GM19238 (cell line): ENCODE measurements around the gene DDI1.

Source experiments
- DNase-seq: peaks from one replicate; pipeline ENCODE4 v3.0.0; 2011; ENCODE audit warnings: low spot score; ENCODE audit not compliant: insufficient read length

DDI1 gene

DNA sequence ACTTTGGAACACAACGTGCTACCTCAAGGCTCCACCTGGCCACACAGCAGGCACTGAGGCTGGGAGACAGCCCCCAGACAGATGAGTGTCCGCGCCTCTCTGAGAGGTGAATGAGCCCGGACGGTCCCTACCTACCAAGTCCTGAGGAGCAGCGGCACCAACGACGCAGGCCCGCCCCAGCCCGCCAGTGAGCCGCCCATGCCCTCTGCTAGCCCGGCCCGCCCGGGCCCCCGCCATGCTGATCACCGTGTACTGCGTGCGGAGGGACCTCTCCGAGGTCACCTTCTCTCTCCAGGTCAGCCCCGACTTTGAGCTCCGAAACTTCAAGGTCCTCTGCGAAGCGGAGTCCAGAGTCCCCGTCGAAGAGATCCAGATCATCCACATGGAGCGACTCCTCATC, at the start of gene DDI1:
TSS of gene DDI1 (plus strand) at position 53 of the 400 bp plus-strand sequence. CDS start at position 236, 183 bp downstream.
- DNase-seq: no peak

DNA sequence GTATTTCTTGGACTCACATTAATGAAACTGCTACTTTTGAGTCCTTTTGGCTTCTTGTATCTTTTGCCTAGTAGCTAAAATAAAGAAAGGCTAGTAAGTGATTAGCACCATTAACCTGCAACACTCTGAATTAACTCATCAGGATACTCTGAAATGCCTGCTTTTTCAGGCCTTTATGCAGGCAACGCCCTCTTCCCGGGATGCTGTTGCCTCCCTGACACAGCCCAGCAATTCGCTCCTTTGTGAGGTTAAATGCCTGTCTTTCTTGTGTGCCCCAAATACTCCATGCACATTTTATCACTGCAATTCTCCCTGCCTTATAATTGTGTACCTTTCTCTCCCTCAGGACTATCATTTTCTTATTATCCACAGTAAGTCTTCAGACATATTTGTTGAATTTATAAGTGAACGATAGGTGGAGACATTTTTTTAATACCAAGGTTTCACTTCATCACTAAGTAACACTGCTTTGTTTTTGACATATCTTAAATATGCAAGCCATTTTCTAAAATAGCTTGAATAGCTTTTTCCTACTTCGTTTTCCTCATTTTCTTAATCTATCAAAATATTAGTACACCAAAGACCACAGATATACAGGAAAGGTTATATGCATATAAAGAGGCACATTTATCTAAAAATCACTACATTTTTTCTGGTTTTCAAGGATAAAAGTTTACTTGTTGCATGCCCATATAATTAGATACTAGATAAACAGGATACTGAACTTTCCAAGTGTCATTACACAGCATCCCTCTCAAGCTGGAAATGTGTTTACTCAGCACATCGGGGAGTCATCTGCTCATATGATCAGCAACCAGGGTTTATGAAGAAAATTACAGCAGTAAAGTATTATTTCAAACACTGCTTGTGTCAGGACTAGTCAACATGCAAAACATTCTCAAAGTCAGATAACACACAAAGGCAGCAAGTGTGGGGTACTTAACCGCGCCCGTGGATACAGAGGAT, 48.5 kb upstream of the DDI1 start:
- no peak for DNase-seq

DNA sequence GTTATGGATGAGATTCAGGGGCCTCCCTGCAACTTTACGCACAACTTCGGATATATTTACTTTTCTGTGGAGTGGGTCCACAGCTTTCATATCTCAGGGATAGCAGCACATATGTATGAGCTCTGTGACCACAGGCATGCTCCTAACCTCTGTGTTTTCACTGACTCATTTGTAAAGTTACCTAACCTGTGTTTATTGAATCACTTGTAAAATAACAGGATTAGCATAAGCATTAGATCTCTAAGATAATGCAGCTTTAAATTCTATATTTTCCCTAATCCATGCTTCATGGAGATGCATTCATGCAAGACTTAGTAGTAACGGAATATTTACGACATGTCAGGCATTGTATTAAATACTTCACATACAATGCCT, 47.9 kb upstream of the DDI1 start:
- DNase-seq: no peak

DNA sequence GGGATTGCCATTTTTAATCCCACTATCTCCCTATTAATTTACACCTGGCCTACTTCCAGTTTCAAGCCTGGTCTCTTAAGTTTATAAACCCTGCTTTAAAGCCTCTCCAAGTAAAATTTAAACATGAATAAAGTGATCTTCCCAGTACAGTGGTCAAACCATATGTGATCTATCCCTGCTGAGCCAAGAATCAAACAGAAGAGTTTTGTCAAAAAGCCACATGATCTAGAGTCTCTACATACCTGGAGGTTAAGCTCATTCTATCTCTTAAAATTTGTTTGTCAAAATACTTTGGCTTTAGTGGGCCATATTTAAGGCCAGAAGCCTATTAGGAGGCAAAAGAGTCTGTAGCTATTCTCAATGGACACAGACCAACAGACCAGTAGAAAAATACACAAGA, 42.9 kb upstream of the DDI1 start:
- DNase-seq: no peak

DNA sequence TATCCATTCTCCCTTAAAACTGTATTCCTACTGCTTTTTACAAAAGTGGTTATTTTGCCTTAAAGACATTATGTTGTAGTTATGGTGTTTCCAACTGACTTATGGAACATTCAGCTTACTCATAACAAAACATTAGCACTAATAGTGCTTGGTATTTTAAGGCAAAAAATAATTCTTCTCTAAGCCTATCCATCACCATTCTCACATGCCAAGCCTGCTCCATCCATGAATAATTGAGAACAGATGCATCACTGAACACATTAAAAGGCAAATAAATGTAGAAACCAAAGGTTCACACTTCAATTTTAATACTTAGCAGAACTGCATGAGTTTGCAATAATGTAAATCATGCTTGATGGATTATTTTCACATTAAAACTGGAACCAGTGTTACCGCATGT, 42.3 kb upstream of the DDI1 start:
- no peak for DNase-seq

DNA sequence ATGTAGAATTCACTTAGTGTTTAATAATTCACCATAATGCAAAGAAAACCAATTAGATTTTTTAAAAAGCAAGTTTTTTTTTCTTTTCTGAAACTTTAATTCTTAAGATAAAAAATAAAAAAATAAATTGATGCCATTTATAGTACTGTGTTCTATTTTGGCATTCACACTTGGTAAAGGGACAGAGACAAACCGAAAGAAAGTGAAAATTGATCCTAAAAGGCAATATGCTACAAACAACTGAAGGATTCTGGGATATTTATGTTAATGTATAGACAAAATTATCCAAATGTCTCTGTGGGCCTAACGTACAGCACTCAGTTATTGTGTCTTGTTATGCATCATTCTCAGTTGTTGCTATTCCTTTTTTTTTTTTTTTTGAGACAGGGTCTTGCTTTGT, 41.9 kb upstream of the DDI1 start:
- DNase-seq: no peak

DNA sequence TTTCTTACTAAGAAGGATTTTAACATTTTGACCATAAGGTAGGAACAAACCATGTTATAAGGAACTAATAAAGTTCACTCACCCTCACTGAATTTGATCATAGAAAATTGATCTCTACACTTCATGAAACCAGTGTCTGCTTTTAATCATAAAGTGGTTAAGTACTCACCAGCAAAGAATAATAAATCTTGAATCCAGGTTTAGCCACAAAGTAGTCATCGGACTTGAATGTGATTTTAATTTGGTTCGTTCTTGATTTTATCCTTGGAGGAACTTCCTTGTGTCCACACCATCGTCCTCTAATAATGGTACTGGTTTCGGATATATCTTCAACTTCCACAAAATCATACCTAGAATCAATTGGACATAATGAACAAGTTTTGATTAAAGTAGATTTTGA, 40.5 kb upstream of the DDI1 start:
- no peak for DNase-seq

DNA sequence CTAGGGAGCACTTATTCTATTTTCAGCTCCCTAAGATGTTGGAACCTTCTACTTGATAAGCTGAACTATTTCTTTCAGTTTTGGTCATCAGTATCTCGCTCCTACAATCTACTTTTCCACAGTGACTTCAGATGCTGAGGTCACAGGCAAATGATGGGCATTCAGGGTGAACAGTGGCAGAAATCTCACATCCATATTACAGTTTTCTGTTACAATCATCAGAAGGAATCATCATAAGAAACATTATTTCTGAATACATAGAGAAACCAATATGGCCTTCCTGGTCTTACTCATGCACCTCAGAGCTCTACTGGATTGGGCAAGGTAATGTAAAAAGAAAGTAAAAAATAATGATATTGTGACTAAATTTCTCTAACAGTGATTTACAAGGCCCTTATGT, 39.4 kb upstream of the DDI1 start:
- no peak for DNase-seq

DNA sequence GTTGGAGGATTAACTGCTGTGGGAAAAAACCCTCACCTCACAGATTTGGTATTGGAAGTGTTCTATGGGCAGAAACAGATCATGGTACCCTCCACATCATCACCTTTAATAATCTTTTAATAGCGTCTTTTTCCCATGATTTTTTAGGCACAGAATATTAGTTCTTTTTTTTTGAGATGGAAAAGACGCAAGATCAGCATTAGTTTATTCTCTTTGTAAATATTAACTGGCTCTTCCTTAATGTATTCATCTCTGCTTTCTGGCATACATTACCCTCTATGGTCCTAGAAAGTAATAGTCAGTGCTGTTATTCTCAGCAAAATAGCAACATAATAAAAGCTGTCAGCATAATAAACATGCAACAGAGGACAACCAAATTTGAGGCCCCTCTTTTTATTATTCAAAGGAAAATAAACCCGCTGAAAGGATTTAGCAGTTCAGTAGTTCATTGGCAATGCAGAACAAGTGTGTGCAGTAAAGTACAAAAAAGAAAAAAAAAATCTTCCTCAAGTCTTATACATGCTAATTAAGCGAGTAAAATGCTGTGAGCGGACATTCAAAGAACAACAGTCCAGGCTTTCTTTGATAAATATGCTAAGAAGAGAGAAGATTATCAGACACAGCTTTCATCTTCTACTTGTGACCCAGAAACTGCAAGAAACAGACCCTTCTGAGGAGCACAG, 37.5 kb upstream of the DDI1 start:
- DNase-seq: no peak

DNA sequence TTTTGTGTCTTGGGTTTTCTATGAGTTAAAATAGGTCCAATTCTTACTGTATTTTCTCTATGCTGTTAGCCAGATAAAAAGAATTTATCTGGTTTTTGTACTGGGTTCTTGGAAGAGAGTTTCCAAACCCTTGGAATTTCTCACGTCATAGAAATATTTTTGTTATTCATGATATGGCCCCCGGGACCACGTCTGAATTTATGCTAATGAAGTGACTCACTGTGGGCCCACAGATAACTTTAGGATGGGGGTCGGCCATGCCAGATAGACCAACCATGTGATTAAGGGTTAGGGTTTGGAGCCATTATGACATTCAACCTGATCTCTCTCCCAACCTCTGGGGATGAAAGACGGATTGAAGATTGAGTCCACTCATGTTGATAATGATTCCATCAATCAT, 35.6 kb upstream of the DDI1 start:
- no peak for DNase-seq

DNA sequence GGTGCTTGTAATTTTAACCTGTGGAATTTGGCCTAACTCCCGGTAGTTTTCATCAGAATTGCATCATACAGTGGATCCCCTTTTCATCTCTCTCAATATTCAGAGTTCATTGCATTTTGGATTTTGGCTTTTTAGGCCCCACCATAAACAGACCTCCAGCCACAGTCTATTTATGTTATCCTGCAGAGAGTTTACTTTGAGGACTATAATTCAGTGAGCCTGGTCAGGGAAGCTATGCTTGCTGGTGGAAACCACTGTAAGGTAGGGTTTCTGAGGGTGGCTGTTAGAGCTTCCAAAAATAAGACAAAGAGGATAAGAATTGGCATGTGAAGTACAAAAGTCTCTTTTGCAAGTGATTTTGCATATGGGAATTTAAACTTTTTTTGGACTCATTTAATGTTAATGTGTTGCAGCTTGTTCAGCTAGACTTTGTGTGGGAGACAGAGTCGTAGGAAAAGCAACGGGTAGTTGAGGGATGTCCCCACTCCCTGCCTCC, 34.8 kb upstream of the DDI1 start:
- no peak for DNase-seq

DNA sequence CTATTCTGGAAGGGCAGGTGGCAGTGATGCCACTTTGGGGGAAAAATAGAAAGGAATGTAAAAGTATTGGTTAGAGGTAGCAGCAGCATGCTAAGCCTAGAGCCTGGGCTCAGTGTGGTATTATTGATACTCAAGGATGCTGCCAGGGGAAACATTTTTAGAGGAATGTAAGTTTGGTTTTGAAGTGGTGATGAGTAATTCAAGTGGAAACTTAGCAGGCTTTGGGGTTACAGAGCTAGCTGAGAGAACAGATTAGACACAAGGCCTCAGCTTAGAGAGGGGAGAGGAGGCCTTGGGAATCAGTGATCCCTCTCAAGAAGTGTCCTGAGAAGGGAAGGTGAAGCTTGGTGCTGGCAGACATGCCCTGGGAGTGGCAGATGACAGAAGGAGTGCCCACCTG, 32.9 kb upstream of the DDI1 start:
- no peak for DNase-seq

DNA sequence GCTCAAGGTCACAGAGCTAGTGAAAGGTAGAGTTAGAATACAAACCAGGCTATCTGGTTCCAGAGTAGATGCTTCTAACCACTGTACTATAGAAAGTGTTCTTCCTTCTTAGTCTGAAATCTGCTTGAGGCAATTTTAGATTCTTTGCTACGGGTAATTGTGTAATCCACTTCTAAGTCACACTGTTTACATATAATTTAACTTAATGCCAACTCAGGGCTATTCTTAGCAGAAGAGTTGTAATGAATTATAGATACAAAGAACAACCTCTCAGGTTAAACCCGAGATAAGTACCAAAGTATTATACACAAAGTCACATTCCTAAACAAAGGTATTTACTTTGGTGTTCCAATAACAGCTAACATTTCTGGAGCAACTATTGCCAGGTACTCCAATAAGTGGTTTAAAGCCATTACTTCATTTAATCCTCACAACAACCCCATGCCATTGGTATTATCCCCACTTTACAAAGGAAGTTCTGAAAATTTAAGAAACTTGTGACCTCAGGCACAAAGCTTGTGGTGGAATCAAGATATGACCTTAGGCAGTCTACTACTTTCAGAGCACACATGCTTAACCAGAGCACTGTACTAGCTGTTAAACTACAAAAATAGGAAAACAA, 31.1 kb upstream of the DDI1 start:
- DNase-seq: no peak

DNA sequence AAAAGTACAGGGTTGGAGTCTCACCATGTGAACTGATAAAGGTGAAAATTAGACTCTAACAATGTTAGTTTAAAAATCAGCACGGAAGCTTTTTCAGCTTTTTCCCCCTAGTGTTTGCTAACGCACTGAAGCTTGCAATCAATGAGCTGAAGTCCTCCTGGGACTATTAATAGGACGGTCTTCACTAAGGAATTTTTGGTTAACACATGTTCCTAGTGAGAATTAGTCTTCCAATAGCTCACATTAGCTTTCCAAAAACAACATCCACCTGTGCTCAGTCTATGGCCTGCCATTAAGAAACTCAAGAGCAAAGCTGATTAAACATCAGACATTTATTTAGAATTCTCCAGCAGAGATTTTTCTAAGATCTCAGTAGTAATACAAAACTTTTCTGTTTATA, 26.7 kb upstream of the DDI1 start:
- no peak for DNase-seq

DNA sequence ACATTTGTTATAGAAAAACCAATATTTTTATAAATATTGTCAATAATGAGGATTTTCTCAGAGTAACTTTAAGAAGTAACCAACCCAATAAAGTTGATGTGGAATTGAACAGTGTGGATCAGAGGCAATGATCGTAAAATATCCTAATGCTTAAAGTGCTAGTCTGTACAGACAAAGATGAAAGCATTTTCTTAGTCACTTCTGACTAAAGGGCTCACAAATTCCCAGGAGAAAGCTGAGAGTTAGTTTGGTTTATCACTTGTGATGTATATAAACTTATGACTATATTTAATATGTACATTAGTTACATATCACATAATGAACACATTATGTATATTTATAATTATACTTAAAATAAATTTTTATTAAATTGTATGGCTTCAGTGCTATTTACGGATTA, 25.4 kb upstream of the DDI1 start:
- no peak for DNase-seq

DNA sequence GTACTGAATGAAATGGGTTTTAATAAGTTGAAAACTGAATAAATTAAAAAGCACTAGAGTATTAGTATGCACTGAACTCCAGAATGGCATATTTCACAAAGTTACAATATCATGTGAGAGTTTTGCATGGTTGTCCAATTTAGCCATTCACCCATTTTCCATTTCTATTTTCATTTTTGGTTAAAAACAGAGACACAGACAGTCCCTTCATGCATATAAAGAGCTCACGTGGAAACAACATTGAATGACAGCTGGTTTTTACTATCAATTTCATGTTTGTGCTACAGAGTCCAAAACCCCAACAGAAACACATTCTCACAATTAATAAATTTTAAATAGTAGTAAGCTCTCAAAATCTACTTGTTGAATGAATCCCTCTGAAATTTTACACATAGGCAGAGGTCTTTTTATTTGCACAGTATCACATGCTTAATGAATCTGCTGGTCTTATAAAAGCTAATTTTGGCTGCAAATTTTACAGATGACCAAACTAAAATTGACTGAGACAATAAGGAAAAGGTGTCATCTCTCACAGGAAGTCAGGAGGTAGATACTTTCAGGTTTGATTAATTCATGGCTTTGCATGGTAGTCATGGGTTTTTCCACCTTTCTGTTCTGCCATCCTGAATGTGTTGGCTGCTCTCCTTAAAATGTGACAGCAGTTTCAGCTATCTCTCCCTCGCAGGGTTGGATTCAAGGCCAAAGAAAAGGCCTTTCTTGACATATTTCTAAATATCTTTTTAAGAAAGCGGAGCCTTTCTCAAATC, 20.6 kb upstream of the DDI1 start:
- DNase-seq: no peak

DNA sequence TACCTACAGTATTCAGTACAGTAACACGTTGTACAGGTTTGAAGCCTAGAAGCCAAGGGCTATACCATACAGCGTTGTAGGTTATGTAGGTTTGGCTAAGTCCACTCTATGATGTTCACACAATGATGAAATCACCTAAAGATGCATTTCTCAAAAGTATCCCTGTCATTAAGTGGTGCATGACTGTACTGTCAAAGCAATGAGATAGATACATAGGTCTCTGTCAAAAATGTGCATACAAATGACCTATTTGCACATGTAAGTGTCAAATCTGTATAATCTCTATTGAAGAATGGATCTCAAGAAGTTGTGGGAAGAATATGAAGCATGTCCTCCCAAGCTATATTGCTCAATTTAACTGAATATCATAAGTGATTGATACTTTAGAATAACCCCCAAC, 11.9 kb upstream of the DDI1 start:
- DNase-seq: no peak

DNA sequence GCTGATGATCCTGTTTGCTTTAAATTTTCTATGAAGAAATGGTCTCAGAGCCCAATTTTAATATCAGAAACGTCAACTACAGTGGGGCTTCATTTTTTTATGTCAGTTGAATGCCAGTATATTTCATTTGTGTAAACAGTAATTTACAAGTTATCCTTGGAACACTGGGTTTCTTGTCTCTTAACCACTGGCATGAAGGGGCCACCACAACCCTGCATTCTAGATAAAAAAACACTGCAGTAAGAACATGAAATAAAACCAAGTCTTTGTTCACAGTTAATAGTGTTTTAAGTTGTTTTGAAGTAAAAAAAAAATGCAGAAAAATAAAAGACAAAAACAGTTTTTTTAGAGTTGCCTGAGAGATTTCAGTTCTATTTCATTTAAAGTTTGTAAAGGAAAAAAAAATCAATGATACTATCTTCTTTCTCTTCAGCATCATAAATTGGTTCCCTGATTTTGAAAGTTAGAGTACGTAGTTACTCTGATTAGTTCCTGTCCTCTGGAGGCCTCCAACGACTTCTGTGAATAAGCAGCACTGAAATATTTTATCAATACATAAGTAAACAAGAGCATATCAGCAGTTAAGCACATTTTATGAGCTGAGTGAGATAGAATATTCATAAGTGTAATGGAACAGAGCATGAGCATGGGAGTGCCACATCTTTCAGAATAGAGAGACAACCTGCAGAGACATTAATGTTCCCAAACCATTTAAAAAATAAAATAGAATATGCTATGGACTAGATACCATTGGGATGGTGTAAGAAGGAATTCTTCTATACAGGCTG, 7.8 kb upstream of the DDI1 start:
- no peak for DNase-seq

DNA sequence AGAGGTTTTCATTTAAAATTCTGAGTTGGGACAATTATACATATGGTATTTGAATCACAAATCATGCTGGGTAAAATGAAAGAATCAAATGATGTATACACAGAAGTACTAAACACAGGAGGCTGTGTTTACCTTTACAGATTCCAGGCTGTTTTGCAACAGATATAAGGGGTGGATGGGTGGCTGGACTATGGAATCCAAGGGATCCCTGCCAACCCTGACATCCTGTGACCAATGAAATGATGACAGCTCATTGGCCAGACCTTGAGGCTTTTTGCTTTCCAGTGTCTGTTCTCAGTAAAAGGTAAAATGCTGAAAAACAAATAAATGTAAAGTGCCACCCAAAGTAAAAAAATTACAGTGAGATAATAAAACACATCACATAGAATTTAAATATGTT, 3.3 kb upstream of the DDI1 start:
- DNase-seq: no peak

DNA sequence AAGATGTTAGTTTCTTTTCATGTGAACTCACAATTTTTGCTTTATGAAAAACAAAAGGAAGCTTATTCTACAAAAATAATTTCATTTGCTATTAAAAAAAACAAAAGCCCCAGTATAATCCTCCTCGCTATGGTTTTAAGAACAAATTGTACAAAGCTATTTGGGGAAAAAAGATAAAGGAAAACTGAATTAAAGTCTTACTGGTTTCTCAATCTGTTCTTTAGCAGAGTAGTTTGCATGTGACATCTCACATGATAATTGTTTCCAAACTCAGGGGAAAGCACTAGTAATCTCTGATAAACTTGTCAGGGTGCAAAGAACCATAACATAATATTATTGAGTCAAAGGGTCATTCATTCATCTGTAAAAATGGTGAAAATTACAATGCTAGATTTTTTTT, 2.9 kb upstream of the DDI1 start:
- DNase-seq: no peak

DNA sequence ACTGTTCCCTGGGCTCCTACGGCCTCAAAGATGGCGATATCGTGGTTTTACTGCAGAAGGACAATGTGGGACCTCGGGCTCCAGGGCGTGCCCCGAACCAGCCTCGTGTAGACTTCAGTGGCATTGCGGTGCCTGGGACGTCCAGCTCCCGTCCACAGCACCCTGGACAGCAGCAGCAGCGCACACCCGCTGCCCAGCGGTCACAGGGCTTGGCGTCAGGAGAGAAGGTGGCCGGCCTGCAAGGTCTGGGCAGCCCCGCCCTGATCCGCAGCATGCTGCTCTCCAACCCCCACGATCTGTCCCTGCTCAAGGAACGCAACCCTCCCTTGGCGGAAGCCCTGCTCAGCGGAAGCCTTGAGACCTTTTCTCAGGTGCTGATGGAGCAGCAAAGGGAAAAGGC, 555 bp downstream of the DDI1 start:
- DNase-seq: no peak
